ENCODE measurements around the gene RAB40B.

DNA sequence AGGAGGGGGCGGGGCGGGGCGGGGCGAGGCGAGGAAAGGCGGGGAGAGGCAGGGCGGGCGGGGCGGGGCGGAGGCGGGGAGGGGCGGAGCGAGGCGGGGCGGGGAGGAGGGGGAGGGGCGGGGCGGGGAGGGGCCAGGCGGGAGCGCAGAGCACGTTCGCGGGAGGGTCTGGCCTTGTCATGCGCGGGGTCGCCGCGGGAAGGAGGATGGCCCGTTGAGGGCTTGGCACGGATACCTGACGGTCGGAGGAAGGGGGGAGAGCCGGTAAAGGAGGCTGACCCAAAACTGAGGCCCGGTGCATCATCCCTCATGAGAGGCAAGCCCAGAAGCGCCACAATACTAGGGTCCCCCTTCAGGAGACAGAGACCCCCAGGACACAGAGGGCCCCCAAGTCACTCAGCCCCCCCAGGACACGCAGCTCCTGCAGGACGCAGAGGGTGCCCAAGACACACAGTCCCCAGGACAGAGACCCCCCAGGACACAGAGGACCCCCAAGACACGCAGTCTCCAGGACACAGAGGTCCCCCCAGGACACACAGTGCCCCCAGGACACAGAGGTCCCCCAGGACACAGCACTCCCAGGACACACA is 49.7 kb downstream of the RAB40B start:
- TF ChIP-seq, protein P1, sequence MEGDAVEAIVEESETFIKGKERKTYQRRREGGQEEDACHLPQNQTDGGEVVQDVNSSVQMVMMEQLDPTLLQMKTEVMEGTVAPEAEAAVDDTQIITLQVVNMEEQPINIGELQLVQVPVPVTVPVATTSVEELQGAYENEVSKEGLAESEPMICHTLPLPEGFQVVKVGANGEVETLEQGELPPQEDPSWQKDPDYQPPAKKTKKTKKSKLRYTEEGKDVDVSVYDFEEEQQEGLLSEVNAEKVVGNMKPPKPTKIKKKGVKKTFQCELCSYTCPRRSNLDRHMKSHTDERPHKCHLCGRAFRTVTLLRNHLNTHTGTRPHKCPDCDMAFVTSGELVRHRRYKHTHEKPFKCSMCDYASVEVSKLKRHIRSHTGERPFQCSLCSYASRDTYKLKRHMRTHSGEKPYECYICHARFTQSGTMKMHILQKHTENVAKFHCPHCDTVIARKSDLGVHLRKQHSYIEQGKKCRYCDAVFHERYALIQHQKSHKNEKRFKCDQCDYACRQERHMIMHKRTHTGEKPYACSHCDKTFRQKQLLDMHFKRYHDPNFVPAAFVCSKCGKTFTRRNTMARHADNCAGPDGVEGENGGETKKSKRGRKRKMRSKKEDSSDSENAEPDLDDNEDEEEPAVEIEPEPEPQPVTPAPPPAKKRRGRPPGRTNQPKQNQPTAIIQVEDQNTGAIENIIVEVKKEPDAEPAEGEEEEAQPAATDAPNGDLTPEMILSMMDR (IDR thresholded peaks at IDR 0.05; ENCODE audit: poor library complexity) = no peak
- no peak for TF ChIP-seq EZH2 (IDR thresholded peaks at IDR 0.05; ENCODE audit: borderline replicate concordance)
- TF ChIP-seq EZH2phosphoT487 (IDR thresholded peaks at IDR 0.05; ENCODE audit: low read depth, severe bottlenecking, unreplicated experiment) = no peak

All from hepatocyte (in vitro differentiated cells).